KOPT-K1 (cell line): Measurements from ENCODE around the gene HAPLN2.

Experiments
- H3K27ac ChIP-seq: fragments of 200-600 bp; sonication (generic); 2 replicates; pipeline ENCODE4 v1.5.1; 2016; ENCODE audit warnings: antibody characterized with exemption, mild to moderate bottlenecking, low read depth, low read length; ENCODE audit not compliant: poor library complexity, severe bottlenecking
- H3K36me3 ChIP-seq: fragments of 200-600 bp; sonication (generic); 2 replicates; pipeline ENCODE4 v1.5.1; 2017; ENCODE audit warnings: antibody characterized with exemption, mild to moderate bottlenecking, low read length, moderate library complexity; ENCODE audit not compliant: insufficient read depth
- H3K9me3 ChIP-seq: fragments of 200-600 bp; sonication (generic); 2 replicates; pipeline ENCODE4 v1.5.1; 2017; ENCODE audit warnings: antibody characterized with exemption, low read length, mild to moderate bottlenecking; ENCODE audit not compliant: insufficient read depth, poor library complexity, severe bottlenecking

The HAPLN2 gene

DNA sequence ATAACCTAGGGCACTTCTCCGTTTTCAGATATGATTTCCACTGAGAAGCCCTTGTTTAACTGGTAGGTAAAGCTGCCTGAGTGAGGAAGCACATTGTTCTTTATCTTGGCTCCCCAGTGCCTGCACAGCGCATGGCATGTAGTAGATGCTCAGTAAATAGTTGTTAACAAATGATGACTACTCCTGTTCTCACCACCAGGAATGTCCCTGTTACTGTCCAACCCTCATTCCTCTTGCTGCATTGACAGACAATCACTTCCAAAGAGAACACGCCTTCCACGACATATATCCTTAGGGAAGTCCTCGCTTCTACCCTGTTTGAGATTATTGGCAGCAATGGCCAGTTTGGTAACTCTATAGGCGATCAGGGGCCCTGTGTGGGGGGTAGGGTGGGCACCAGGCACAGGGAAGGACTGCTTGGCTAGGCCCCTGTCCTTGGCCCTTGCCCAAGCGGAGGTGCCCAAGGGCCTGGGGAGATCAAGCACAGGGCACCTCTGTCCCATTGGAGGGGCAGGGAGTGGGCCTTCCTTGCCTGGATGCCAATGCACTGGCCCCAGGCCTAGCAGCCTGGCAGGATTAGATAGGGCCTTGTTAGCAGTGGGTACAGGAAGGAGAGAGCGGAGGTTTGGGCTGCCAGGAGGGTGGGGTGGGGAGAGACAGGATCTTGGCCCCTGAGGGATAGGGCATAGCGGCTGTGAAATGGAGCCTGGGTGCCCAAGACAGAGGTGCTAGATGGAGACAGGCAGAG lies 47.8 kb downstream of the HAPLN2 start:
- Histone ChIP-seq H3K9me3 (no peaks in the 10 kb centered on the region), H3K27ac (no peak overlapping the region), H3K36me3 (no peaks in the 10 kb centered on the region)

DNA sequence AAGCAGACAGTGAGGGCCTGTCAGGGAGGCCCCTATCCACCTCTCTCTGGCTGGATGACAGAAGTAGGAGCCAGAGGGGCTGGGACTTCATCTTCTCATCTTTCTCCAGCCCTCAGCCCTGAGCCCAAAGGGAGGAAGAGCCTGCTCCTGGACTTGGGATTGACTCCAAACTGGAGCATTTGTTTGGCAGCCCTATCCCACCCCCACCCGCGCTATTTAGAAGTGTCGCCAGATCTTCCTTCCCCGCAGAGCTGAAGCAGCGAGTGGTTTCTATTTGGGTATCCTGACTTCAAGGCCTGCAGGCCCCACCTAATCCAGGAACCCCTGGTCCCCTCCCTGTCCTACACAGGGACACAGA lies 48.4 kb downstream of the HAPLN2 start:
- no peak overlapping the region for H3K27ac ChIP-seq
- H3K36me3 ChIP-seq = no peaks in the 10 kb centered on the region
- no peaks in the 10 kb centered on the region for H3K9me3 ChIP-seq

DNA sequence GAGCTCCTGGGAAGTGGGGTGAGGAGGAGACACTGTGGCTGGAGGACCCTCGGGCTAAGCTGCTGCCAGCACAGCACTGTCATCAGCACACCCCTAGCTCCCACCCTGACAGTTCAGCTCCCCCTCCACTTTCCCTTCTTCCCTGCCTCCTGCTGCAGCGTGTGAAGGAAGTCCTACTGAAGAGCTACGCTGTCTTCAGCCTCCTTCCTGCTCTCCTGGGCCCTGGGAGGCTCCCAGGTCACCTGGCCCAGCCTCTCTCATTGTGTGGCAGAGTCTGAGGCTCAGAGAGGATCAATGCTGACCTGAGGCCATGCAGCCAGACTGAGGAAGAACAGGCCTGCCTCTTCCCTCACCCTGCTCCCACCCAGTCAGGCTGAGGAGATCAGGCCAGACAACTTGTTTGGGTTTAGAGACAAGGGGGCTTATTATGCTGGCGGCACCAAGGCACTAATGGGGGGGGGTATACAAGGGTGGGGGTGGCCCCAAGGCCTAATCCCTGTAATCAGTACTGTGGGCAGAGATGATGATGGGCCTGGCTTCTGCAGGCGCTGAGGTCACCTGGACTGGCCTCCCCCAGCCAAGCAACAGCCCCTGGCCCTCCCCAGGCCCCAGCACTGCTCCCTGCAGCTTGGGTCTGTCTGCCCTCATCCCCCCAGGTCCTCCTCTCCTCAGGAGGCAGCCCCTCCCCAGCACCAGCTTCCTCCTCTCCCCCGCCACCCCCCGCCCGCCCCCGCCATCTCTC lies 48.9 kb downstream of the HAPLN2 start:
- no peak overlapping the region for H3K27ac ChIP-seq
- H3K36me3 ChIP-seq = no peaks in the 10 kb centered on the region
- H3K9me3 ChIP-seq = no peaks in the 10 kb centered on the region

DNA sequence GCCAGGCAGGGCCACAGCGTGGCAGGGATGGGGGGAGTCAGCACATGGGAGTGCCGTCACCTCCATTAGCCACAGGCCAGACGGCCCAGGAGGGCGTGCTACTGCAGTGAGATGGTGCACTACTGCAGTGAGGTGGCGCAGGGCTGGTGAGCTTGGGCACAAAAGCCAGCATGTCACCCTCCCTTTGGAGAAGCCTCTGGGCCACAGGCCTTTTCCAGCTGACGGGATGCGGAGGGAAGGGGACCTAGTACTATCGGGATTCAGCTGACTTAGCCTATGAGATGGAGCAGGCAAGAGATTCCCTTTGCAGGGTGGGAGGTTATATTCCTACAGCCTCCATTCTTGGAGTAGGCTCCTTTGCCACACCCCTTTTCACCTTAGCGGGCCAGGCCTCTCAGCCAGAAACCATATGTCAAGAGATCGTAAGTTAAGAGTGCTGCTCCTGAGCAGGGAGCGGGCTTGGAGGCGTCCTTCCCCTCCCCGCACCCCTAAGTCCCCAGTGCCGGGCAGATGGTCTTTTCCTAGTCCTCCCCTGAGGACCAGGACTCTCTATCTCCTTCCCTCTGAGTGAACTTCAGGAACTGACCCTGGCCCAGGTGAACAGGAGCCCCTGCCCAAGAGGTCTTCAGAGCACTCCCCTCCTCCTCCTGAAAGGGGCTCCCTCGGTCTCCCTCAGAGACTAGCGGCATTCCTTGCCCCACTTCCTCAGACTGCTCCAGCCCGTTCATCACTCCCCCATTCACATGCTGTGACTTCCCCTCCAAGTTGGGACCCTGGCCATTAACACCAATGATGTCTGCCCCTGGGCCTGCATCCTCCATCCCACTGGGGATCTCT lies 49.8 kb downstream of the HAPLN2 start:
- Histone ChIP-seq H3K27ac (no peak overlapping the region), H3K36me3 (no peaks in the 10 kb centered on the region), H3K9me3 (no peaks in the 10 kb centered on the region)

DNA sequence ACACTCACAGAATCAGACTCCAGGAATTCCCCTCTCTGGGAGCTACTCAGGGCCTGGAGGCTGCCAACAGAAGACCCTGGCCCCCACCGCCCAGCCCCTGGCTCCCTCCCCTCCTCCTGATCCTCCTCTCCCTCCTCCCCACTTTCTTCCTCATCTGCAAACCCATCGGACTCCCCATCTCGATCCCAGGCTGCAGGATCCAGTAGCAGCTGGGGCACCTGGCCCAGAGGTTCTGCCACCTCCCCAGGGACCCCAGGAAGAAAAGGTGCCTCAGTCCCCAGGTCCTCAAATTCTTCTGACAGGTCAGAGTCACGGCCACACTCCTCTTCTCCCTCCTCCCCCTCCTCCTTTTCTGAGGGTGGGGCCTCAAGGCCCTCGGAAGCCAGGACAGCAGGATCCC lies 50.6 kb downstream of the HAPLN2 start:
- Histone ChIP-seq H3K36me3 (no peaks in the 10 kb centered on the region), H3K9me3 (no peaks in the 10 kb centered on the region), H3K27ac (no peak overlapping the region)

DNA sequence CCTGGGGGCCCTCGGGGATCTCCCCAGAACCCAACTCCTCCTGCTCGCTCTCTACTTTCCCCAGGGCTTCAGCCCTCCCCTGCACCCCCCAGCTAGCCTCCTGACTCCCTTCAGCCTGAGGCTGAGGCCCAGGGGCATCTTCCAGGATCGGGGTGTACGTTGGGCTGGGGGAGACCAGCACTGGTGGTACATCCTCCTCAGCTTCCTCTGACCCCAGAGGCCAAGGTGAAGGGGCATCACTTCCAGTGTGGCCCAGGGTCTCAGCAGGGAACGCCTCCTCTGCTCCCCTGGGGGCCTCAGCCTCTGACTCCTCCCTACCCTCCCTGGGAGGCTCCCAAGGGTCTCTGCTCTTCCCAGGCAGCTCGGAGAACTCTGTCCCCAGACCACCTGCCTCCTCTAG lies 51.1 kb downstream of the HAPLN2 start:
- H3K36me3 ChIP-seq = no peaks in the 10 kb centered on the region
- no peaks in the 10 kb centered on the region for H3K9me3 ChIP-seq
- H3K27ac ChIP-seq = no peak overlapping the region

DNA sequence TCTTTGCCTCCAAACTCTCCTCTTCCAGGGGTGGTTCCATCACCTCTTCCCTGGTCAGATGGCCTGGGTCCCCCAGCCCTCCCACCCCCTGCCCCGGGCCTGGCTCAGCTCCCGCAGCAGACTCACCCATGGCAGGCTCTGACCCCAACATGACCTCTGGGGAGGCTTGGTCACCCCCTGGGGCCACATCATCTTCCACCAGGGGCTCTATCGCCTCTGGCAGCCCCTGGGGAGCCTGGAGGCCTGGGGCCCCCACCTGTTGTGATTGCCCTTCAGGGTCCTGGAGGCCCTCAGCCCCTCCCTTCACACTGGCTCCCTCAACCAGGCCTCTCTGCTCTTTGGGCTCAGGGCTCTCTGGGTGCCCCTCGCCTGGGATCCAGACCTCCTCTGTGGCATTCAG lies 51.6 kb downstream of the HAPLN2 start:
- H3K27ac ChIP-seq = no peak overlapping the region
- H3K9me3 ChIP-seq = no peaks in the 10 kb centered on the region
- H3K36me3 ChIP-seq = no peaks in the 10 kb centered on the region

DNA sequence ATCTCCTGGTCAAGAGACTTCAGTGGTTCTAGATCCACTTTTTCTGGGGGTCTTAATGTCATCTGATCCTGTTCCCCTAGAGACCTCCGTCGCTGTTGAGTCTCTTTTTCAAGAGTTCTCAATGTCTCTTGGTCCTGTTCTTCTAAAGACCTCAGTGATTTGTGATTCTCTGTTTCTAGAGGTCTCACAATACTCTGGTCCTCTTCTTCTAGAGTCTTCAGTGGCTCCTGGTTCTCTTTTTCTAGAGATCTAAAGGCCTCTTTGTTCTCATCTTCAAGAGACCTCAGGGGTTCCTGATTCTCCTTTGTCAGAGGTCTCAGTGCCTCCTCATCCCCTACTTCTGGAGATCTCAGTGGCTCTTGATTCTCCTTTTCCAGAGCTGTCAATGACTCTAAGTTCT lies 52.6 kb downstream of the HAPLN2 start:
- Histone ChIP-seq H3K27ac (no peak overlapping the region), H3K36me3 (no peaks in the 10 kb centered on the region), H3K9me3 (no peaks in the 10 kb centered on the region)

DNA sequence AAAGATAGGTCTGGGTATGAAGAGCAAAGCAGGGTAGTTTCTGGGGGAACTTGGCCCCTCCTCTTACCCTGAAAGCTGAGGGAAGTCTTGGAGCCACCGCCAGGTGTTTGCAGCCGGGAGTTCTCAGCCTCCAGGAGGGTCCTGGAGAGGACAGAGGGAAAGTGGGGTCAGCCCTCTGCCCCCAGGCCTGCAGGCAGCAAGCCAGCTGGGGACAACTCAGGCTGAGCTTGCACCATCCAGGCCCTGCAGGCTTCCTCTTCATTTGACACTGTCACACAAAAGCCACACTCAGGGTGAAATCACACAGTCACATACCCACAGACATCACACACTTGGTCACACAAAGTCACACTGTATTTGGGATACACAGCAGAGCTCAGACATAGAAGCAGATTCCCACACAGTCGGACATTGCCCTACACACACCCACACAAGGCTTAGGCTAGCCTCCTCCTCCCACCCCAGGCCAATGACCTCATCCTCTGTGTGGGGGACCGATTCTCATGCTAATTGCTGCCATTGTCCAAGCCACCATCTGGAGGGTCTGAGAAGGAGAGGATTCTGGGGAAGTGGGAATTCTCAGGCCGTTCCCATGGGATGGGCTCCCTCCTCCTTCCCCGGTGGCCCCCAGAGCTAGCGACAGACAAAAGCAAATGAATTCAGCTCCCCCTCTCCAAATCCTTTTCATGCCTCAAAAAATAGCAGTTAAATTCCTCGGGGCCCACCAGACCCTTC lies 54.3 kb downstream of the HAPLN2 start:
- Histone ChIP-seq H3K9me3 (no peaks in the 10 kb centered on the region), H3K36me3 (no peaks in the 10 kb centered on the region), H3K27ac (no peak overlapping the region)
